Measurements from ENCODE around the gene RAD51D.
"Not testable (repeated sequence)": the region's sequence is repeated elsewhere in the genome, so short reads cannot be mapped to it uniquely, and the experiment has no call there.

The RAD51D gene

DNA sequence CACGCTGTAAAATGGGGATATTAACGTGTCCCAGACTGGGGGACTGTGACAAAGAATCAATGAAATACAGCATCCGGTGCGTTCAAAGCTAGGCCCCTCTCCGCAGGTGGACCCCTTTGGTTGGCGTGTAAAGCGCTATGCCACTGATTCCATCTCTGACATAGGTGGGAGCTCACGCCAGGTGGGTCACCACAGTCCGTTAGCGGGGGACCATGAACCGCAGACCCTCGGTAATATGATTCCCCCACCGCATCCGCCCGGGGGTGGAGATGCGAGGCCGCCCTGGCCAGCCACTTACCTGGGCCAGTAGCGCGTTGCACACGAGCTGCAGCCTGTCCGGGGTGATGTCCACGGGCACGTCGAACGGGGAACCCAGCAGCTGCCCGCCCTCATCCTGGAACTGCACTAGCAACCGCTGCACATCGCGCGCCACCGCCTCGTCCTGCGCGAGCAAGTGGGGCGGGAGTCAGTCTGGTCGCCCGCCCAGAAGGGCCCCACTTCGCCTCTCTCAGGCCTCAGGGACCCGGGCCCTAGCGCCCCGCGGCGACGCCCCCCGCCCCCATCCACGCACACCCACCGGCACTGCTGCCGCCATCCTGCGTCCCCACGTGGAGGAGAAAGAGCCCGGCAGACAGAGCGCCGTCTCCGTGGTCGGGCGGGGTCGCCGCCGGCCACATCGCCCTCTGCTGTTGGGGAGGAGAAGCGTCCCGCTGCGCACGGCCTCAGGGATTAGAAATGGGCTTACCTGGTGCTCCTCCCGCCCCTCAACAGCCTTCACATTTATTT lies 22.2 kb upstream of the RAD51D start, which contains the start of gene NLE1:
TSS of gene NLE1 (minus strand) at position 623 of the 786 bp plus-strand sequence. CDS start at position 595, 28 bp downstream.
- peak; percentile 68 to 81 (median 78) for DNase-seq

DNA sequence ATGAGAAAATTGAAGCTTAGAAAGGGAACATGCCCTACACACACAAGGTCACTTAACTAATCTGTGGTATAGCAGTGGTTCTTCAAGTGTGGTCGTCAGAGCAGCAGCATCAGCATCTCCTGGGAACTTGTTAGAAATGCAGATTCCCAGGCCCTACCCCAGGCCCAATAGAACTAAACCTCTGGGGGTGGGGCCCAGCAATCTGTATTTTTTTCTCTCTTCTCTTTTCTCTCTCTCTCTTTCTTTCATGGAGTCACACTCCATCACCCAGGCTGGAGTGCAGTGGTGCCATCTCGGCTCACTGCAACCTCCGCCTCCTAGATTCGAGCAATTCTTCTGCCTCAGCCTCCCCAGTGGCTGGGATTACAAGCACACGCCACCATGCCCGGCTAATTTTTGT lies 18.6 kb upstream of the RAD51D start:
- no peak for DNase-seq

DNA sequence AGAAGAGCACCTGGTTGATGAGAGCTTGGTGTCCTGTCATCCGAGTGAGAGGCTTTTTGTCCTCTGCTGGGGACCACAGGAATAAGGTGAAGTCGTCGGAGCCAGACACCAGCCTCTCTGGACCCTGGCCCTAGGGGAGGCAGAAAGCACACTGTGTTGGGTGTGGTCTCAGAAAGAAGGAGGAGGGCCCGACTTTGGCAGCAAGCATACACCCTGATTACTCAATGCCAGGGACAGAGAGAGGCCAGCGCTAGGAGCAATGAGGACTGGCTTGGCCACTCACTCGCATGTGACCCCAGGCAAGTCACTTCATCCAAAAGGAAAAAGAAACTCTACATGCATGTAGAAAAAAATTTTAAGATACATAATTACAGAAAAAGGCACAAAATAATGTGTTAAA lies 15.7 kb upstream of the RAD51D start:
- no peak for DNase-seq

- DNase-seq, result no peak
Measured at GRCh38 chr17:35132816-35133550, 13.3 kb upstream of the RAD51D start.

- DNase-seq, result no peak
Measured at GRCh38 chr17:35132099-35132498, 12.4 kb upstream of the RAD51D start.

- DNase-seq, result no peak
Measured at GRCh38 chr17:35130392-35130791, 10.7 kb upstream of the RAD51D start.

- no peak for DNase-seq
Measured at GRCh38 chr17:35129973-35130351, 10.3 kb upstream of the RAD51D start.

- DNase-seq, result no peak
Measured at GRCh38 chr17:35129154-35129972, 9.7 kb upstream of the RAD51D start.

GRCh38 chr17:35127751-35128514 lies 8.3 kb upstream of the RAD51D start:
- no peak for DNase-seq

DNA sequence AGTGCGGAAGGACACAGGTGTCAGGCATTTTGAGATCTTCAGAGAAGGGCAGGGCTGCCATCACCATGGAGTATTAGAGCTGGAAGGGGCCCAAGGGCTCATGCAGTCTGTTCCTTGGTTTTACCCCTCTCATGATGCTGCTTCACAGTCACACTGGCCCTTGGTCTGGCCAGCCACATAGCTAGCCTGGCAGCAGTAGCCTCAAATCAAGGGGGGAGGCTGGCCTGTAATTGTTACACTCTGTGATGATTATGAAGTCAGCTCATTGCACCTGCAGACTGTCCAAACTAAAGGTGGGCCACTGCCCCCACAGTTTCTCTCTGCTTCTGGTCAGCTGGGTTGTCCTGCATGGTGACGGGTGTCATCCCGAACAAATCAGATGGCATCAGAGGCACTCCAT lies 1.7 kb upstream of the RAD51D start, which contains the start of gene FNDC8:
TSS of gene FNDC8 (plus strand) at position 301 of the 400 bp plus-strand sequence. CDS start at position 380, 79 bp downstream.
- no peak for DNase-seq

DNA sequence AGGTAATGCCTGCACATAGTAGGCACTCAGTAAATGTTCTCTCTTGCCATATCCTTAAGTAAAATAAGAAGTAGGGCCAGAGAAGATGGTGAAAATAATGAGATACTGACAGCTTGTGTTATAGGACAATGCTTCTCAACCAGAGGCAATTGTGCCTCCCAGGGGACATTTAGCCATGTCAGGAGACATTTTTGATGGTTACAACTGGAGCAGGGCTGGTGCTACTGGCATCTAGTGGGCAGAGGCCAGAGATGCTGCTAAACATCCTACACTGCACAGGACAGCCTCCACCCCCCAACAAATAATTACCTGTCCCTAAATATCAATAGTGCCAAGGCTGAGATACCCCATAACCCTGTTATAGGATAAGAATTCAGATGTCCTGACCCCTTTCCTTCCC lies 1.7 kb downstream of the RAD51D start:
- no peak for DNase-seq

DNA sequence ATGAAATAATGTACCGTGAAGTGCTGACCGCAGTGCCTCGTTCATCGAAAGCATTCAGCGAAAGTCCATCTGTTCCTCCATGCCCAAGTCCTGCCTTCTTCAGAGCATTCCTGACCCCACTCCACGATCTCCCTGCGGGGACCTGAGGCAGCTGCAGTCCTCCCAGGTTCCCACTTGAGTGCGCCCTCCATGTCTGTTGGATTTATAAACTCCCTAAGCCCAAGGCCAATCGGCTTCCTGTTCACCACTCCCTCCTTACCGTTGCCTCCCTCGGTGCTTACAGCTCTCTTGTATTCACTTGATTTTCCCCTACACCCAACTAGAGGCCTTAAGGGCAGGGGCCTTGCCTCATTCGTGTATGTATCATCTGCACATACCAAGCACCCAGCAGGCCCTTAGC lies 2.8 kb downstream of the RAD51D start:
- no peak for DNase-seq

GRCh38 chr17:35110791-35111190 lies 8.9 kb downstream of the RAD51D start:
- not testable (repeated sequence) for DNase-seq

GRCh38 chr17:35104844-35105450 lies 14.7 kb downstream of the RAD51D start:
- DNase-seq, result no peak

DNA sequence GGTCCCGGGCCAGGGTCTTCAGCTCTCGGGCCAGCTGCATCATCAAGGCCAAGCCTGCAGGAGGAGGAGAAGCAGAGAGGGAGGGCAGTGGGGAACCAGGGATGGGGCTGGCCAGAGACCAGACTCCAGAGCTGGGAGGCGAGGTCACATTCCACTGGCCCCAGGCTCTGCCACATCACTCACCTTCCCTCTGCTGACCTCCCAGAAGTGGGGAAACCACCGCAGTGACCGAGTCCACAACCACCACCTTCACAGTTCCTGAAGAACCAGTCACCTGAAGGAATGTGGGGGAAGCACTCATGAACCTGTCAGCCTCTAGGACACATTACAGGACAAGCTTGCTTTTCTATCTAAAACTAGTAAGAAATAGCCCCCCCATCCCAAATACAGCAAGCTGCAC lies 16.4 kb downstream of the RAD51D start:
- DNase-seq, result no peak

- DNase-seq, result no peak
Measured at GRCh38 chr17:35101725-35102124, 17.9 kb downstream of the RAD51D start.

DNA sequence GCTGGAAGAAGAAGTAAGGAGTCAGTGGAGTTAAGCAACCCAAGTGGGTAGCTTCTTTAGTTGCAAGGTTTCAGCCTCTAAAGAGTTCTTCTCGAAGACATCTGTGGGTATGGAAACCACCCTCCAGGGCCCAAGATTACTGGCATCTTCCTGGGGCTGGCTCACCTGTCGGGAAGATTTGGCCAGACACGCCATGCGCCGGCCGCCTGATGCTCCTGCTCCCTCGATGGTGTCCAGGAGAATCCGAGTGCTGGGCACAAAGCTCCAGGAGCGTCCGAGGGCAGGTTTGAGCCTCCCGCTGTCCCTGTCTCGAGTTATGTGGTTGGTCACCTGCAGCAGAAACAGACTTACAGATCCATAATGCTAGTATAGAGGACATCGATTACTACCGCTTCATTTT lies 18.6 kb downstream of the RAD51D start:
- no peak for DNase-seq

- no peak for DNase-seq
Measured at GRCh38 chr17:35099908-35100307, 19.8 kb downstream of the RAD51D start.

DNA sequence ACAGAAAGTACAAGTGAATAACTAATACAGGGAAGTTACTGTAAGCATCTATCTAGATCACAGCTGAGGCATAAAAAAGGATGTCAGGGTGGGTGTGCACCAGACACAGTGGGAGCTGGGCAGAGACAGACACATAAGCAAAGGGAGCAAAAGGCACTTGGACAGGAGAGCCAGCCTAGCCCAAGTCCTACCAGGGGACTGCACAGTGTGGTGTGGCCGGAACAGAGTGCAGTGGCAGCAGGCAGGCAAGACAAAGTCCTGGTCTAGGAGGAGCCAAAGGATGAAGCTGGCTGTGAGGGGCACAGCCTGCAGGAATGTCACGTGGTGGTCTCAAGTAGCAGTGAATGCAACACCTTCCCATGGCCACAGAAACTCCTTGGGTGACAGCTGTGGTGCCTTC lies 21.9 kb downstream of the RAD51D start:
- no peak for DNase-seq

DNA sequence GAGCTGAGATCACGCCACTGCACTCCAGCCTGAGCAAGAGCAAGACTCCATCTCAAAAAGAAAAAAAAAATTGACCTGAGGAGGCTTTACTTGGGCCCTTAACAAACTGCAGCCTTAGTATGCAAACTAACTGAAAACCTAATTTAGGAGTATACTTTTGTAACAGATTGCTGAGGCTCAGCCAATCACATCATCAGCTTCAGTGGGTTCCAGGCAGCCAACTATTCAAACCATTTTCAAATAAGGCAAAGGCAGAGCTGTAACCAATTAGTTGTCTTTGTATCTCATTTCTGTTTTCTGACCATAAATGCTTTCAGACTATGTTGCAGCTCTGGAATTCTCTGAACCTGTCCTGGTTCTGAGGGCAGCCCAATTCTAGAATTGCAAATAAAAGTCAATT lies 23.9 kb downstream of the RAD51D start:
- DNase-seq, result no peak

DNA sequence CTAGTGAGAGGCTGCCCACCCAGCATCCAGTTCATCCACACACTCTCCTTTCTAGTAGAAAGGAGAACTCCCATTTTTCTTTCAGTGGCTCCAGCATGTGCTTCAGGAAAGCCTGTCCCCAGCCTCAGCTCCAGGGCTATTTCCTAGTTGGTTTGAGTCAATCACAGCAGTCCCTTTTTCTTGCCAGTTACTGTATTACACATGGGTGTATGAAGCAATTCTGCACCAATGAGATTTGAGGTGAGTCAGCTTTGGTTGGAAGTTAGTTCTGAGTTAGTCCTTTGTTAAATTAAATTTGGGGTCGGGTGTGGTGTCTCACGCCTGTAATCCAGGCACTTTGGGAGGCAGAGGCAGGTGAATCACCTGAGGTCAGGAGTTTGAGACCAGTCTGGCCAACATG lies 24.8 kb downstream of the RAD51D start:
- DNase-seq, result no peak

- DNase-seq, result not testable (repeated sequence)
Measured at GRCh38 chr17:35090707-35091106, 29.0 kb downstream of the RAD51D start.

Measured in activated CD4-positive, CD25-positive, alpha-beta regulatory T cell (primary cell).